Left renal cortex interstitium (tissue), 4 donors: ENCODE results near the gene DHRS7C. TPM values are rescaled to one million over a fixed set of nuclear protein-coding genes. Genes with fewer than 3 reads are reported as not detected.
A peak's percentile ranks its signal among the peaks of the same experiment; 100 is the strongest.

Experiments used
- DNase-seq, 4 donors: peaks; one replicate each; pipeline ENCODE4 v3.0.0-alpha.2; 2013; ENCODE audit warnings: low read depth in 4 of 4, low spot score in 2 of 4, missing footprints in 1 of 4
- polyA plus RNA-seq, 4 donors: library from polyadenylated mRNA; unstranded; fragments of 120-200 nt; gene quantifications; one replicate each; pipeline ENCODE4 v1.2.1, GENCODE V29; 2013; ENCODE audit not compliant: insufficient read length in 4 of 4

Gene DHRS7C, protein sequence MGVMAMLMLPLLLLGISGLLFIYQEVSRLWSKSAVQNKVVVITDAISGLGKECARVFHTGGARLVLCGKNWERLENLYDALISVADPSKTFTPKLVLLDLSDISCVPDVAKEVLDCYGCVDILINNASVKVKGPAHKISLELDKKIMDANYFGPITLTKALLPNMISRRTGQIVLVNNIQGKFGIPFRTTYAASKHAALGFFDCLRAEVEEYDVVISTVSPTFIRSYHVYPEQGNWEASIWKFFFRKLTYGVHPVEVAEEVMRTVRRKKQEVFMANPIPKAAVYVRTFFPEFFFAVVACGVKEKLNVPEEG
- not detected for polyA plus RNA-seq

GRCh38 chr17:9790889-9791876, at the start of gene DHRS7C:
Gene DHRS7C (minus strand): TSS chr17:9791592. CDS start chr17:9791284, 308 bp downstream.
- DNase-seq: no peak

GRCh38 chr17:9839433-9839832, 48.0 kb upstream of the DHRS7C start:
- no peak for DNase-seq

DNA sequence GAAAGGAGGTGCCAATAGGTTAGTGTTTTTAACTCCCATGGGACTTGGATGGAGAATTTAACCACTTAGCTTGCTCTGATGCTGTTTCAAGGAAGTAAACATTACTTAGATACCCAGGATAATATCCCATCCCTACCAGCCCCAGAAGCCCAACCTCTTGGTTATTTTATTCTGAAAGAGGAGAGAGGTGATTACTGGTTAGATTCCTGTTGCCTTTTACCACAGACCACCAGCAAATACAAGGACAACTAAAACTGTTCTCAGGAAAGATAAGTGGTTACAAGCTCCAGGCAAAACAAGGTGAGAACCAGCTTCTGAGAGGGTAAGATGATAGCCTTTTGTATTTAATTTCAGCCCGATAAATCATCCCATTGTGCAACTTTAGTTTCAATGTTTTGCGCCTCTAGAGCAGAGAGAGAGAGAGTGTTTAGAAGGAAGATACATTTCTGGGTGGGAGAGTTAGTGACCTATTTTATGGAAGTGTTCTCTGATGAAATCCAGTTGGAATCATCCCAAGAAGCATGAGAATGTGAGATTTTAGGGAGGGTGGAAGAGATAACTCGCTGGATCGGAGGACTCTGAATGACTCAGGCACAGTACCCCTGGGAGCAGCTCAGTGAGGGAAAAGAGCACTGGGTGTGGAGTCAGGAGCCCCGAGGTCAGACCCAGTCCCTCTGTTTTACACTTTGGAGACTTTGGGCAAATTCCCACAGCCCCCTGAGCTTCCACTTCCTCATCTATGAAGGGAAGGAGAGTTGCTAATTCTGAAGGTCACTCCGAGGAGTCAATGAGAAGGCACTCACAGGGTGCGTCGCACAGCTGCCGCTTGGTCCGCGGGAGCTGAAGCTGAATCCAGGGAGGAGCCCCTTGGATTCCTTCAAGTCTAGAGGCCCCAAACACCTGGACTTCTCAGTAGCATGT, 46.4 kb upstream of the DHRS7C start:
- peak in 1 of 4 donors; percentile 16 for DNase-seq

- no peak for DNase-seq
These were observed 42.5 kb upstream of the DHRS7C start for GRCh38 chr17:9833922-9834321.

DNA sequence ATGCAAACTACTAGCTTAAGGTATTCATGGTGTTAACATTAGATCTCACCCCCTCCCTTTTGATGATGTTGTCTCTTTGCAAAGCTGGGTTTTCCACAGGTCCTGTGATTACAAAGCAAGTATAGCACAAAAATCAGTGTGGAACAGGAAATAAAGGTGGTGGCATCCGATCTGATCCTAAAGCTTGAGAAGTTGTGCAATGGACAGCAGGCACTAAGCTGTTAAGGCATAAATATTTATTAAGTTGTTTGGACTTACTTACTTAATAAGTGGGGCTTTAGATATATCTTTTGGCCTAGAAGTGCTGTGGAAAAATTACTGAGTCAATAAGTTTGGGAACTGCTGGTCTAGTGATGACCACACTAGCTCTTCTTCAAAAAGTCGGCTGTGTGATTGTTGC, 39.3 kb upstream of the DHRS7C start:
- DNase-seq: no peak

DNA sequence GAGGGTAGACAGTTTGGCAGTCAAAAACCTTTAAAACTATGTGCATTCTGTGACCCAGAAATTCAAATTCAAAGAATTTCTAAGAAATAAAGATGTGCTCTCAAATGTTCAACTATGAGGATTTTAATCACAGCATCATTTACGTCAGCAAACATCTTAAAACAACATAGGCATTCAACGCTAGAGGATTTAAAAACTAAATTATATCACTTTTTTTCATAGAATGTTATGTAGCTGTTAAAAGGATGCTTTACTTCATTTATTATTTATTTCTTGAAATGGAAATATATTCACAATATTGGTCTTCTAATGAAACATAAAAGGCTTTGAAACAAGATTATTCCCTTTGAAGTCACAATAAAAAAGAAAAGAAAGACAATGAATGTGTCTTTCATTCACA, 38.0 kb upstream of the DHRS7C start:
- no peak for DNase-seq

- no peak for DNase-seq
These were observed 37.2 kb upstream of the DHRS7C start for GRCh38 chr17:9828296-9829295.

GRCh38 chr17:9825641-9826150, 34.3 kb upstream of the DHRS7C start, which contains the start of gene GLP2R:
Gene GLP2R (plus strand): TSS chr17:9825924. CDS start chr17:9826064, 140 bp downstream.
- DNase-seq: no peak

GRCh38 chr17:9824797-9825338, 33.5 kb upstream of the DHRS7C start:
- DNase-seq: no peak

DNA sequence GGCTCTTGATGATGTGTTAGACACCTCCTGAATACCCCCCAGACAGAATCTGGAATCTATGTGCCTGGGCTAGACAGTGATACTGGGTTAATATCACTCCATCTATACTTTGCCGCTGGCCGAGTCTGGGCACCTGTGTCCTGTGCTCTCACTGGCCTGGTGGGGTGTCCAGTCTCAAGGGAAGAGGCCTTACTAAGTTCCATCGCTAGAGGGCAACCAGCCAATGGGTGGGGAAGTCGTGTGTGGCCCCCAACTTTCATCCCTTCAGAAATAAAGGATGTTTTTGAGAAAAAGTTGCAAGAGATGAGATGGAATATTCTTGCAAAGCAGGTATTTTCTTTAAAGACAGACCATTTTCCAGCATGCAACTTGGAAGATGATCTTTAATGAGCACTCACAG, 32.7 kb upstream of the DHRS7C start:
- DNase-seq: no peak

DNA sequence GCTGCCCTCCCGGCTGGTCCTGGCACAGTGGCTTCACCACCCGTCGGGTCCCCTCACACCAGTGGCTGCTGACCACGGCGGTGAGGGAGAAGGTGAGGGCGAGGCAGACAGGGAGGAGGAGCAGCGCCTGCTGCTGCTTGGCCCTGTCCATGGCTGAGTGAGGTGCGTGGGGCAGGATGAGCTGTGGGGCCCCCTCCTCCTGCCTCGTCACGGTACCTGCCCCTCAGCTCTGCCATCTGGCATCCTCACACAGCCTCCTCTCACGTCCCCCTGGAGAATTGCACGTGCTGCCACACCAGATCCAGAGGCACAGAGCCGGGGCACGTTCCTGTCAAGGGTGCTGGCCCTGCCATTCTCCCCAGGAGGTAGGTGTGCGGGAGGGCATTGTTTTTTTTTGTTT, 30.5 kb upstream of the DHRS7C start, which contains the start of gene GSG1L2:
Gene GSG1L2, minus strand, starts transcription at position 159 of the 400 bp plus-strand sequence. Its CDS starts 8 bp downstream, at position 151.
- no peak for DNase-seq

DNA sequence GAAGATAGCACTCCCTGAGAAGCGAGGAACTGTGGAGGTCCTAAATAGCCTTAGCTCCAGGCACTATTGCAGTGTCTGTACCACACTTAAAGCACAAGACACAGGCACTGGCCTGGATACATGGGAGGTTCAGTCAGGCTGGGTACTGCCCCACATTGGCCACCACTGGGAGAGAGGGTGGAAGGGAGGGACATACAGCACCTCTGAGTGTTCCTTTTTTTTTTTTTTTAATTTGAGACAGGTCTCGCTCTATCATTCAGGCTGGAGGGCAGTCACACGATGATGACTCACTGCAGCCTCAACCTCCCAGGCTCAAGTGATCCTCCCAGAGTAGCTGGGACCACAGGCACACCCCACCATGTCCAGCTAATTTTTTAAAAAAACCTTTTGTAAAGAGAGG, 29.1 kb upstream of the DHRS7C start:
- DNase-seq: no peak

DNA sequence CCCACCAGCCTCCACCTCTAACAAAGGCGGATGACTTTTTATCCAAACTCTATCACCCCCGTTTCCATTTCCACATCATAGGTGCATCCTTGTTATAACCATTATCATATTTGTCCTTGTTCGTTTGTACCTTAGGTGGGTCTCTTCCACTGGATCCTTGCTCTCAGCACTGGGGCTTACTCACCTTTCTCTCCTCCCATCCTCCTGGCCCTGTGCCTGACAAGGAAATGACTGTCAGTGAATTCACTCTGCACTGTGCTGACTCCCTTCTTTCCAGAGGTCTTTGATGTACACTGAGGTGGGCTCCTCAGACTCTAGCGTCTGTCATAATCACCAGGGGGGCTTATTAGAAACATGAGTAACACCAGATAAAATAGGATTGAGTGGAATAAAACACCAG, 27.4 kb upstream of the DHRS7C start:
- no peak for DNase-seq

GRCh38 chr17:9817086-9817485, 25.7 kb upstream of the DHRS7C start:
- DNase-seq: peak in 3 of 4 donors; percentile 21 to 47 (median 22)

- DNase-seq: no peak
These were observed 25.1 kb upstream of the DHRS7C start for GRCh38 chr17:9816472-9816871.

- DNase-seq: no peak
These were observed 23.0 kb upstream of the DHRS7C start for GRCh38 chr17:9814337-9814945.

- DNase-seq: no peak
These were observed 21.8 kb upstream of the DHRS7C start for GRCh38 chr17:9813166-9813565.

GRCh38 chr17:9811537-9811936, 20.1 kb upstream of the DHRS7C start:
- DNase-seq: no peak
